Right atrium auricular region (tissue), 2 donors: Measurements from ENCODE around the gene NOPCHAP1. TPM values are rescaled to one million over a fixed set of nuclear protein-coding genes. Genes with fewer than 3 reads are reported as not detected.
"Not testable (repeated sequence)": the region's sequence is repeated elsewhere in the genome, so short reads cannot be mapped to it uniquely, and the experiment has no call there.

Source experiments
- DNase-seq: peaks from one replicate; pipeline ENCODE4 v3.0.0-alpha.2; 2019; ENCODE audit warnings: low spot score
- H3K27ac ChIP-seq, 2 donors: fragments of 200-600 bp; sonication (generic); 1 replicate in 1 of 2; 2 replicates in 1 of 2; pipeline ENCODE4 v1.5.1; 2016 to 2019
- H3K27me3 ChIP-seq, 2 donors: fragments of 200-600 bp; sonication (generic); one replicate each; pipeline versions ENCODE4 v1.5.1 to v1.6.0; 2017 to 2019
- H3K36me3 ChIP-seq: fragments of 200-600 bp; sonication (generic); one replicate; pipeline ENCODE4 v1.5.1; 2016
- H3K4me1 ChIP-seq, 2 donors: fragments of 200-600 bp; sonication (generic); one replicate each; pipeline versions ENCODE4 v1.5.1 to v1.6.0; 2017 to 2019
- H3K4me3 ChIP-seq, 2 donors: fragments of 200-600 bp; sonication (generic); 1 replicate in 1 of 2; 2 replicates in 1 of 2; pipeline ENCODE4 v1.5.1; 2017 to 2019; ENCODE audit warnings: mild to moderate bottlenecking in 1 of 2, moderate library complexity in 1 of 2
- H3K9me3 ChIP-seq, 2 donors: fragments of 200-600 bp; sonication (generic); one replicate each; pipeline ENCODE4 v1.5.1; 2019
- CTCF ChIP-seq, 2 donors: fragments of 200-600 bp; sonication (generic); IDR thresholded peaks; one replicate each; pipeline ENCODE4 v1.5.1; 2019; ENCODE audit warnings: antibody characterized with exemption in 2 of 2
- total RNA-seq, 2 donors: library from RNA; depleted of rRNA; stranded (reverse); fragments of >200 nt; gene quantifications; one replicate each; pipeline ENCODE4 v1.1.0, GENCODE V29; 2016

Gene NOPCHAP1
- total RNA-seq, 2 donors from 2014 or later, result 1.9 to 3.7 TPM

DNA sequence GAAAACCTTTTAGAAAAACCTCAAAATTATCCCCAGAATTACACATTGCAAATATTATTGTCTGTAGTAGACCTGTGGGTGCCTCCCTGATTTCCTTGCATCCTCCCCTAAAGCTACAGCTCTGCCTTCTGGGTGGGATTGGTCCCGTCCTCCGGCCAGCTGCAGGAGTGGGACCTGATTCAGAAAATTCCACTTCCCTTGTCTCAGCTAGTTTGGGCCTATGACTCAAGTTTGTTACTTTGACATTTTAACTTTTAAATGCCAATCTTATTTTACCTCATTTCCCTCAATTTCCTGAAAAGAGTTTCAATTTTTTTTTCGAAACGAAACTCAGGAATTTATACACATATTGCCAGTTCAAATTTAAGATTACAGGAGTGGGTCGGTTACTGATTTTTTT lies 14.8 kb upstream of the NOPCHAP1 start:
- no peak for TF ChIP-seq CTCF (IDR thresholded peaks at IDR 0.05)
- no peak overlapping the region for H3K4me3 ChIP-seq
- H3K27me3 ChIP-seq, result no peaks in the 10 kb centered on the region
- no peaks in the 10 kb centered on the region for H3K4me1 ChIP-seq
- no peaks in the 10 kb centered on the region for H3K36me3 ChIP-seq
- no peaks in the 10 kb centered on the region for H3K9me3 ChIP-seq
- no peak for DNase-seq
- no peak overlapping the region for H3K27ac ChIP-seq

DNA sequence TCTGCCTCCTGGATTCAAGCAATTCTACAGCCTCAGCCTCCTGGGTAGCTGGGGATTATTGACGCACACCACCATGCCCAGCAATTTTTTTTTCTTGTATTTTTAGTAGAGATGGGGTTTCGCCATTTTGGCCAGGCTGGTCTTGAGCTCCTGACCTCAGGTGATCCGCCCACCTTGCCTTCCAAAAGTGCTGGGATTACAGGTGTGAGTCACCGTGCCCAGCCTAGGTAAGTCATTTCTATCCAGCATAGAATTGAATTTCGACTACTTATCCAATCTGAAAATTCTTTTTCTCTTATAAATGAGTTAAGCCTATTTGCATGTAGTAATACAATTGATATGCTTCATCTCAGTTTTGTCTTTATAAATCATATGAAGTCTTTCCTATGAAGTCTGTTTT lies 12.9 kb upstream of the NOPCHAP1 start:
- no peaks in the 10 kb centered on the region for H3K4me1 ChIP-seq
- no peaks in the 10 kb centered on the region for H3K36me3 ChIP-seq
- TF ChIP-seq CTCF (IDR thresholded peaks at IDR 0.05), result no peak
- H3K4me3 ChIP-seq, result no peak overlapping the region
- H3K27ac ChIP-seq, result no peak overlapping the region
- H3K27me3 ChIP-seq, result no peaks in the 10 kb centered on the region
- DNase-seq, result no peak
- H3K9me3 ChIP-seq, result no peaks in the 10 kb centered on the region

DNA sequence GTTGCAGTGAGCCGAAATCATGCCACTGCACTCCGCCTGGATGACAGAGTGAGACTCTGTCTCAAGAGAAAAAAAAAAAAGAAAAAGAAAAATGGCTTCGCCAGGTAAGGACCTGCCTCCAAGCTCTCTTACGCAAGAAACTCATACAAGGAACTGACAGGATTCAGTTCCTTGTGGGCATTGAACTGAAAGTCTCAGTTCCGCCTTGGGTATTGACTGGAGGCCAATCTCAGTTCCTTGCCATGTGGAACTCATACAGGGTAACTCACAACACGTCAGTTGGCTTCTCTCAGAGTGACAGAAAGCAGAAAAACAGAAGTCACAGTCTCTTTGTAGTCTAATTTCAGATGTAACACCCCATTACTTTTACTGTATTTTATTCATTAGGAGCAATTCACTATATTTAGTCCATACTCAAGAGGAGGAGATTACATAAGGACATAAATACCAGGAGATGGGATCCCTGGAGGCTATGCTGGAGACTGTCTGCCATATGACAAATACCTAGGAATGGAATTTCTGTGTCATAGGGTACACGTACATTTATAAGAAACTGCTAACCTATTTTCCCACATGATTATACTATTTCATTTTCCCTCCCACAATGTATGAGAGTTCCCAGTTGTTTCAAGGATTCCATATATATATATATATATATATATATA lies 11.4 kb upstream of the NOPCHAP1 start:
- no peaks in the 10 kb centered on the region for H3K4me1 ChIP-seq
- no peak overlapping the region for H3K4me3 ChIP-seq
- DNase-seq, result no peak
- H3K36me3 ChIP-seq, result no peaks in the 10 kb centered on the region
- H3K9me3 ChIP-seq, result no peaks in the 10 kb centered on the region
- no peak overlapping the region for H3K27ac ChIP-seq
- TF ChIP-seq CTCF (IDR thresholded peaks at IDR 0.05), result no peak
- H3K27me3 ChIP-seq, result no peaks in the 10 kb centered on the region

- Histone ChIP-seq H3K27ac (no peak overlapping the region), H3K9me3 (no peaks in the 10 kb centered on the region), H3K36me3 (no peaks in the 10 kb centered on the region), H3K4me1 (no peaks in the 10 kb centered on the region), H3K4me3 (no peak overlapping the region), H3K27me3 (no peaks in the 10 kb centered on the region)
- DNase-seq, result no peak
- TF ChIP-seq CTCF (IDR thresholded peaks at IDR 0.05), result no peak
Observed at GRCh38 chr12:104975587-104976343, 10.4 kb upstream of the NOPCHAP1 start.

DNA sequence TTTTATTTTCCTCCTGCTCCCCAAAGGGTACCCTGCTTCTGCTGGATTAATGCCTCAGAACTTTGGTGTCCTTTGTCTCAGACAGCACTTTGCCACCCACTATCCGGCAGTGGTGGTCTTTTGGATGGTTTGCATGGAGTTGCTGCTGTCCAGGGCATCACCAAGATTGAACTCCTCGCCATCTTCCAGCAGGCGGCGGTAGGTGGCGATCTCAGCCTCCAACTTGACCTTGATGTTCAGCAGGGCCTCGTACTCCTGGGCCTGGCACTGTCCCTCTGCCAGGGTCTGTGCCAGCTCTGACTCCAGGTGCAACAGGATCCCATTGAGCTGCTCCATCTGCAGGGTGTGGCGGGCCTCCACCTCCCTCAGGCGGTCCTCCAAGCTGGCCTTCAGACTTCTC lies 9.4 kb upstream of the NOPCHAP1 start:
- Histone ChIP-seq H3K27ac (no peak overlapping the region), H3K9me3 (no peaks in the 10 kb centered on the region), H3K4me3 (no peak overlapping the region), H3K27me3 (no peaks in the 10 kb centered on the region), H3K4me1 (no peaks in the 10 kb centered on the region), H3K36me3 (no peaks in the 10 kb centered on the region)
- DNase-seq, result no peak
- TF ChIP-seq CTCF (IDR thresholded peaks at IDR 0.05), result no peak

GRCh38 chr12:104977688-104978087 lies 8.4 kb upstream of the NOPCHAP1 start:
- not testable (repeated sequence) for H3K27ac ChIP-seq, DNase-seq, H3K36me3 ChIP-seq, H3K4me1 ChIP-seq, H3K9me3 ChIP-seq, H3K27me3 ChIP-seq, H3K4me3 ChIP-seq
